Mesendoderm (in vitro differentiated cells): Measurements from ENCODE around the gene CDCP2.

Experiments
- DNase-seq: peaks from one replicate; pipeline ENCODE4 v3.0.0; 2013
- H2AK5ac ChIP-seq: 2 replicates; pipeline ENCODE4 v1.6.1; 2013; ENCODE audit warnings: low read length, inconsistent platforms
- H2BK120ac ChIP-seq: 2 replicates; pipeline ENCODE4 v1.6.1; 2013; ENCODE audit warnings: low read depth, mild to moderate bottlenecking, low read length, moderate library complexity, mixed read lengths
- H2BK15ac ChIP-seq: replicated peaks from 2 replicates; pipeline ENCODE4 v1.6.1; 2013; ENCODE audit warnings: low read depth, mild to moderate bottlenecking, moderate library complexity
- H2BK5ac ChIP-seq: 2 replicates; pipeline ENCODE4 v1.6.1; 2013; ENCODE audit warnings: low read length, inconsistent platforms
- H3K18ac ChIP-seq: 2 replicates; pipeline ENCODE4 v1.6.1; 2013; ENCODE audit warnings: mild to moderate bottlenecking, low read length, mixed read lengths
- H3K23ac ChIP-seq: one replicate; pipeline ENCODE4 v1.6.1; 2013; ENCODE audit warnings: low read length
- H3K27ac ChIP-seq: 2 replicates; pipeline ENCODE4 v1.5.1; 2013; ENCODE audit warnings: low read depth, mild to moderate bottlenecking, inconsistent platforms, low read length, moderate library complexity
- H3K27me3 ChIP-seq: 2 replicates; pipeline ENCODE4 v1.6.1; 2013; ENCODE audit warnings: low read length, control low read depth, mild to moderate bottlenecking, inconsistent platforms; ENCODE audit not compliant: insufficient read depth, poor library complexity
- H3K36me3 ChIP-seq: 2 replicates; pipeline ENCODE4 v1.6.1; 2013; ENCODE audit warnings: low read length, inconsistent platforms; ENCODE audit not compliant: control insufficient read depth, insufficient read depth
- H3K4ac ChIP-seq: one replicate; pipeline ENCODE4 v1.6.1; 2013; ENCODE audit warnings: low read depth, mild to moderate bottlenecking, low read length, moderate library complexity
- H3K4me1 ChIP-seq: 2 replicates; pipeline ENCODE4 v1.6.1; 2013; ENCODE audit warnings: low read depth, low read length, inconsistent platforms; ENCODE audit not compliant: control insufficient read depth
- H3K4me2 ChIP-seq: 2 replicates; pipeline ENCODE4 v1.6.1; 2013; ENCODE audit warnings: low read length
- H3K4me3 ChIP-seq: 2 replicates; pipeline ENCODE4 v1.5.1; 2013; ENCODE audit warnings: mild to moderate bottlenecking, low read length
- H3K56ac ChIP-seq: one replicate; pipeline ENCODE4 v1.6.1; 2013; ENCODE audit warnings: low read length
- H3K79me1 ChIP-seq: 2 replicates; pipeline ENCODE4 v1.6.1; 2013; ENCODE audit warnings: low read length, inconsistent platforms
- H3K79me2 ChIP-seq: 2 replicates; pipeline ENCODE4 v1.6.1; 2013; ENCODE audit warnings: mild to moderate bottlenecking, low read length; ENCODE audit not compliant: control insufficient read depth, insufficient read depth
- H3K9ac ChIP-seq: 2 replicates; pipeline ENCODE4 v1.6.1; 2013; ENCODE audit warnings: low read length, inconsistent platforms
- H4K5ac ChIP-seq: one replicate; pipeline ENCODE4 v1.6.1; 2013; ENCODE audit warnings: low read length
- H4K8ac ChIP-seq: one replicate; pipeline ENCODE4 v1.6.1; 2013; ENCODE audit warnings: low read depth, mild to moderate bottlenecking, control low read depth, low read length, moderate library complexity
- WGBS: extraction: QIAGEN DNeasy Blood & Tissue Kit; methylation state at CpG from one replicate; pipeline ENCODE4 v1.1.7; 2013; ENCODE audit warnings: low lambda C conversion rate, missing lambda C conversion rate; ENCODE audit not compliant: insufficient coverage; ENCODE audit errors: extremely low coverage; 5-methylcytosine and 5-hydroxymethylcytosine counted together

Gene CDCP2

GRCh38 chr1:54129858-54130257 lies 22.9 kb downstream of the CDCP2 start:
- Histone ChIP-seq H2BK5ac (no peak overlapping the region), H3K18ac (no peak overlapping the region), H4K5ac (no peak overlapping the region), H3K79me1 (no peaks in the 10 kb centered on the region), H2BK120ac (no peak overlapping the region), H3K9ac (no peak overlapping the region), H3K4me3 (no peak overlapping the region), H3K4ac (no peak overlapping the region), H3K4me1 (no peaks in the 10 kb centered on the region), H3K23ac (no peak overlapping the region), H3K79me2 (no peaks in the 10 kb centered on the region), H3K27me3 (no peaks in the 10 kb centered on the region), H3K4me2 (no peak overlapping the region), H3K56ac (no peak overlapping the region), H4K8ac (no peak overlapping the region), H3K27ac (no peak overlapping the region), H3K36me3 (no peaks in the 10 kb centered on the region), H2BK15ac (no peak overlapping the region), H2AK5ac (no peak overlapping the region)
- no peak for DNase-seq
- WGBS, result no CpG with 5 or more reads among the region's 2 CpGs

- Histone ChIP-seq H3K4me3 (no peak overlapping the region), H3K9ac (no peak overlapping the region), H4K5ac (no peak overlapping the region), H2BK120ac (no peak overlapping the region), H3K27me3 (no peaks in the 10 kb centered on the region), H3K79me1 (no peaks in the 10 kb centered on the region), H2BK5ac (no peak overlapping the region), H3K4me1 (no peaks in the 10 kb centered on the region), H3K56ac (peak overlapping the region; percentile 42), H2AK5ac (no peak overlapping the region), H3K4ac (no peak overlapping the region), H3K4me2 (no peak overlapping the region), H3K27ac (no peak overlapping the region), H3K79me2 (no peaks in the 10 kb centered on the region), H3K18ac (no peak overlapping the region), H3K36me3 (no peaks in the 10 kb centered on the region), H2BK15ac (no peak overlapping the region), H4K8ac (no peak overlapping the region), H3K23ac (no peak overlapping the region)
- WGBS, result no CpG with 5 or more reads among the region's 7 CpGs
- no peak for DNase-seq
Observed at GRCh38 chr1:54127594-54128300, 25.1 kb downstream of the CDCP2 start.

DNA sequence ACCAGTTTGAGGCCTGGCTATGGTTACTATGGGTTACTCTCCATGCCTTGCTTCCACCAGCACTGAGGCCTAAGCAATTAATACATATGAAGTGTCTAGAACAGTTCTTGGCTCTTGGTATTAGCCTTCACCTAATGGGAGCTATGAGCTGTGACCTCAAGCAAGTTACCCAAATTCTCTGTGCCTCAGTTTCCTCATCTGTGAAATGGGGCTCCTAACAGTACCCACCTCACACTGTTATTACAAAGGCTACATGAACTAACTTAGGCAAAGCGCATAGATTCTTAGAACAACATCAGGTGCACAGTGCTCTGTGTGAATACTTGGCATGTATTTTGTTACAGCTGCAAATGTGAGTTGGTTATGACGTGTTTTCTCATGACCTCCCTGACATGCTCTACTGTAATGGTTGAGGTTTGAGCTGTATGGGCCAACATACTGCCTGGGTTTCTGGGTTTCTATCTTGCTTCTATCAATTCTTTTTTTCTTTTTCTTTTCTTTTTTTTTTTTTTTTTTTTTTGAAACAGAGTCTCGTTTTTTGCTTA lies 26.5 kb downstream of the CDCP2 start:
- Histone ChIP-seq H3K23ac (no peak overlapping the region), H3K79me1 (no peaks in the 10 kb centered on the region), H3K36me3 (no peaks in the 10 kb centered on the region), H4K5ac (no peak overlapping the region), H3K4ac (no peak overlapping the region), H3K4me1 (no peaks in the 10 kb centered on the region), H2BK5ac (no peak overlapping the region), H2BK120ac (no peak overlapping the region), H3K56ac (no peak overlapping the region), H3K4me3 (no peak overlapping the region), H2BK15ac (no peak overlapping the region), H4K8ac (no peak overlapping the region), H3K27ac (no peak overlapping the region), H3K27me3 (no peaks in the 10 kb centered on the region), H3K4me2 (no peak overlapping the region), H2AK5ac (no peak overlapping the region), H3K18ac (no peak overlapping the region), H3K9ac (no peak overlapping the region), H3K79me2 (no peaks in the 10 kb centered on the region)
- WGBS, result no CpG with 5 or more reads among the region's 3 CpGs
- DNase-seq, result no peak

- Histone ChIP-seq H2BK15ac (no peak overlapping the region), H4K5ac (no peak overlapping the region), H3K79me2 (no peaks in the 10 kb centered on the region), H3K36me3 (no peaks in the 10 kb centered on the region), H3K4ac (no peak overlapping the region), H2BK5ac (no peak overlapping the region), H2AK5ac (no peak overlapping the region), H3K23ac (no peak overlapping the region), H3K9ac (no peak overlapping the region), H3K79me1 (no peaks in the 10 kb centered on the region), H3K27me3 (no peaks in the 10 kb centered on the region), H3K4me3 (no peak overlapping the region), H3K27ac (no peak overlapping the region), H3K4me2 (no peak overlapping the region), H3K4me1 (no peaks in the 10 kb centered on the region), H3K18ac (no peak overlapping the region), H3K56ac (no peak overlapping the region), H2BK120ac (no peak overlapping the region), H4K8ac (no peak overlapping the region)
- WGBS, result no CpG with 5 or more reads among the region's 8 CpGs
- peak; percentile 65 for DNase-seq
Observed at GRCh38 chr1:54125386-54126070, 27.3 kb downstream of the CDCP2 start.

- no peaks in the 10 kb centered on the region for H3K27me3 ChIP-seq
- no peak overlapping the region for H2AK5ac ChIP-seq
- H3K23ac ChIP-seq, result no peak overlapping the region
- no peak overlapping the region for H3K27ac ChIP-seq
- H4K8ac ChIP-seq, result no peak overlapping the region
- no peak overlapping the region for H4K5ac ChIP-seq
- H3K4me2 ChIP-seq, result no peak overlapping the region
- no CpG with 5 or more reads among the region's 7 CpGs for WGBS
- no peak overlapping the region for H3K18ac ChIP-seq
- no peak overlapping the region for H3K9ac ChIP-seq
- no peaks in the 10 kb centered on the region for H3K36me3 ChIP-seq
- no peaks in the 10 kb centered on the region for H3K79me1 ChIP-seq
- H3K4ac ChIP-seq, result no peak overlapping the region
- no peak overlapping the region for H3K56ac ChIP-seq
- DNase-seq, result no peak
- no peak overlapping the region for H3K4me3 ChIP-seq
- no peak overlapping the region for H2BK5ac ChIP-seq
- H2BK120ac ChIP-seq, result no peak overlapping the region
- no peaks in the 10 kb centered on the region for H3K4me1 ChIP-seq
- H3K79me2 ChIP-seq, result no peaks in the 10 kb centered on the region
- H2BK15ac ChIP-seq, result no peak overlapping the region
Observed at GRCh38 chr1:54124906-54125305, 27.9 kb downstream of the CDCP2 start.
